NT2/D1 (cell line): ENCODE results near the gene MROH2A.

ENCODE experiments used
- DNase-seq: peaks from one replicate; pipeline ENCODE4 v3.0.0-alpha.2; 2011; ENCODE audit warnings: low read depth, low spot score
- H3K27me3 ChIP-seq: 2 replicates; pipeline ENCODE4 v1.6.0; 2011; ENCODE audit warnings: mild to moderate bottlenecking; ENCODE audit not compliant: insufficient read length, insufficient read depth
- H3K36me3 ChIP-seq: 2 replicates; pipeline ENCODE4 v1.6.1; 2011; ENCODE audit warnings: mild to moderate bottlenecking, low read length, mixed read lengths; ENCODE audit not compliant: insufficient read depth, insufficient read length
- H3K4me1 ChIP-seq: 2 replicates; pipeline ENCODE4 v1.5.1; 2011; ENCODE audit not compliant: insufficient read depth, insufficient read length
- H3K4me3 ChIP-seq: 2 replicates; pipeline ENCODE4 v1.5.1; 2011; ENCODE audit warnings: low read depth; ENCODE audit not compliant: insufficient read length
- H3K9ac ChIP-seq: 2 replicates; pipeline ENCODE4 v1.6.0; 2011; ENCODE audit warnings: low read depth; ENCODE audit not compliant: insufficient read length
- H3K9me3 ChIP-seq: 2 replicates; pipeline ENCODE4 v1.5.1; 2011; ENCODE audit warnings: mild to moderate bottlenecking, low read length; ENCODE audit not compliant: insufficient read depth
- SUZ12 ChIP-seq: IDR thresholded peaks from 2 replicates; pipeline ENCODE4 v1.6.1; 2011; ENCODE audit not compliant: insufficient read length, insufficient read depth; ENCODE audit errors: extremely low read depth
- YY1 ChIP-seq: IDR thresholded peaks from 2 replicates; pipeline ENCODE4 v1.6.1; 2011; ENCODE audit not compliant: insufficient read length, insufficient read depth
- ZNF274 ChIP-seq: IDR thresholded peaks from 2 replicates; pipeline ENCODE4 v1.6.1; 2011; ENCODE audit warnings: mild to moderate bottlenecking, low read depth, low read length

MROH2A gene

DNA sequence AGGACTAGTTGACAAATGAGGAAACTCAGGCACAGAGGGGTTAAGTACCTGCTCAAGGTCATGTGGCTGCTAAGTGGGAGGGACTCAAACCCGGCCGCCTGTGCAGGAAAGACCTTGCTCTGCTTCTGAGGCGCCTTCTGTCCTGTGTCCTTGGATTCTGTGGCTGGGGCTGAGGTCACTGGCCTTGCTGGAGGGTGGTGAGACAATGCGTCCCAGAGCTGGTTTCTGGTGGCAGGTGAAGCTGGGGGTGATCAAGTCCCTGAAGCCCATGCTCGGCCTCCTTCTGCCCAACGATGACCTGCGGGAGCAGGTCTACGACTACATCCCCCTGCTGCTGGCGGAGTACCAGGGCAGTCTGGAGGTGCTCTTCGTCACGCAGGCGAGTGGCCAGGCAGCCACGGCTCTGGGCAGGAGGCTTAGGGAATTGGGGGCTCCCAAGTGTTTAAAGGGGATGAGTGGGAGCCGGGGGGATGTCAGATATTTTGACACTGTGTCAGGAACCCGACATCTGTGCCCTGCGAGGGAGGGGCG lies 16.1 kb downstream of the MROH2A start:
- H3K9ac ChIP-seq: no peak overlapping the region
- no peak overlapping the region for H3K4me3 ChIP-seq
- peaks cover 6% of the 10 kb centered on the region for H3K27me3 ChIP-seq
- peaks cover 2% of the 10 kb centered on the region for H3K4me1 ChIP-seq
- no peaks in the 10 kb centered on the region for H3K36me3 ChIP-seq
- DNase-seq: no peak
- H3K9me3 ChIP-seq: no peaks in the 10 kb centered on the region
- TF ChIP-seq SUZ12: no peak
- no peak for TF ChIP-seq YY1
- no peak for TF ChIP-seq ZNF274

DNA sequence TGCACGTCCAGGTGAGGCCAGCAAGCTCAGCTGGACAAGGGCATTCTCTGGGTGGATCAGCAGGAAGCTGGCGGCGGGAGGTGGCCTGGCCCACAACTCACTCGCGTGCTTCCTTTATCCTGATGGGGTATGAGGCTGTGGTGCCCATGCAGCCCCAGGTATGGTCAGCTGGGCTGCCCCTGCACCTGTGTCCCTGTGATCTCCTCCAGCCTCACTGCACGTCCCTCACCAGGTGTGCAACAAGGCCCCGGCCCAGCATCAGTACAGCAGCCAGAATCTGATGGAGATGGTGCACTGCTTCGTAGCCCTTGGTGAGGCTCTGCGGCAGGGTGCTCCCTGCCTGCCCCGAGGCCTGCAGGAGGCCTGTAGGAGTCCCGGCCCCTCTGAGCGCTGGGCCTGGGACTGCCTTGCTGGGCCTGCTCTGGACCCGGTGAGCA lies 17.6 kb downstream of the MROH2A start:
- Histone ChIP-seq H3K36me3 (no peaks in the 10 kb centered on the region), H3K9ac (no peak overlapping the region), H3K4me3 (no peak overlapping the region), H3K4me1 (peaks cover 3% of the 10 kb centered on the region), H3K9me3 (no peaks in the 10 kb centered on the region), H3K27me3 (peaks cover 6% of the 10 kb centered on the region)
- no peak for DNase-seq
- TF ChIP-seq SUZ12 (no peak), ZNF274 (no peak), YY1 (no peak)

- Histone ChIP-seq H3K9me3 (no peaks in the 10 kb centered on the region), H3K36me3 (no peaks in the 10 kb centered on the region), H3K4me3 (no peak overlapping the region), H3K9ac (no peak overlapping the region), H3K4me1 (peaks cover 3% of the 10 kb centered on the region), H3K27me3 (peaks cover 3% of the 10 kb centered on the region)
- no peak for DNase-seq
- TF ChIP-seq SUZ12: no peak
- no peak for TF ChIP-seq ZNF274
- no peak for TF ChIP-seq YY1
Measured at GRCh38 chr2:233796254-233796653, 18.1 kb downstream of the MROH2A start.

GRCh38 chr2:233798335-233799086 lies 20.4 kb downstream of the MROH2A start:
- no peak overlapping the region for H3K4me3 ChIP-seq
- peaks cover 3% of the 10 kb centered on the region for H3K4me1 ChIP-seq
- H3K9me3 ChIP-seq: no peaks in the 10 kb centered on the region
- no peak overlapping the region for H3K9ac ChIP-seq
- TF ChIP-seq ZNF274: no peak
- no peak for TF ChIP-seq SUZ12
- no peak for TF ChIP-seq YY1
- no peaks in the 10 kb centered on the region for H3K36me3 ChIP-seq
- DNase-seq: no peak
- H3K27me3 ChIP-seq: no peaks in the 10 kb centered on the region

- TF ChIP-seq SUZ12: no peak
- TF ChIP-seq ZNF274: no peak
- TF ChIP-seq YY1: no peak
- peaks cover 3% of the 10 kb centered on the region for H3K4me1 ChIP-seq
- H3K27me3 ChIP-seq: peaks cover 2% of the 10 kb centered on the region
- H3K9ac ChIP-seq: no peak overlapping the region
- no peak overlapping the region for H3K4me3 ChIP-seq
- no peaks in the 10 kb centered on the region for H3K36me3 ChIP-seq
- no peaks in the 10 kb centered on the region for H3K9me3 ChIP-seq
- no peak for DNase-seq
Measured at GRCh38 chr2:233799087-233799665, 21.0 kb downstream of the MROH2A start.

DNA sequence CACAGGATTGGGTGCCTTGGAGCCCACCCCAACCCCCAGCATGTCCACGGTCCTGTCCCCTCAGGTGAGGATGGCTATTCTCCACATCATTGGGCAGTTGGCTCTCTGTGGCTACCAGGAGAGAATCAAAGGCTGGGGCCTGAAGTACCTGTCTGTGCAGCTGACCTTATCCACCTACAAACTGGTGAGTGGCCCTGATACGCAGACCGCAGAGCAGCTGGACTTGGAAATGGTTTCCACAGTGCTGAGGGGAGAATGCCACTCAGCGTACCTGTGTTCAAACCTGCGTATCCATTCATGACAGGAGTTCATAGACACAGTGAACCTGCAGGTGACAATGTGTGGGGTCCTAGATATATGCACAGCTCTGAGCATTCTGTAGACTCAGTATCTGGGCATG lies 21.6 kb downstream of the MROH2A start:
- H3K9ac ChIP-seq: no peak overlapping the region
- TF ChIP-seq ZNF274 (no peak), YY1 (no peak), SUZ12 (no peak)
- no peaks in the 10 kb centered on the region for H3K9me3 ChIP-seq

DNA sequence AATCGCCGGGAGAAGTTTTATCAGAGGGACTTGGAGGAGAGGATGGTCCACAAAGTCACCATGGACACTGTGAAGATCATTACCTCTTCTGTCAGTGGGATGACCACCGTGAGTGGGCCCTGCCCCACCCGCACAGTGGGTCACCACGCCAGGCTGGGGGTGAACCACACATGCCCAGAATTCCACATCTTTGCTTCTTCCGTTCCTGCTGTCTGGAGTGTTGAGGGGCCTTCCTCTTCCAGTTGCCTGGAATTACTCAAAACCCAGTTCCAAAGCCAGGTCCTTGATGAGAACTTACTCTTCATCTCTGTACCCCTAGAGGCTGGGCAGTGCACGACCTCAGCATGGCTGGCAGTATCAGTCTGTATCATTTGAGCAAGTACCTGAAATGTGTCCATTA lies 22.1 kb downstream of the MROH2A start:
- Histone ChIP-seq H3K4me3 (no peak overlapping the region), H3K27me3 (peaks cover 4% of the 10 kb centered on the region), H3K4me1 (peaks cover 3% of the 10 kb centered on the region), H3K36me3 (no peaks in the 10 kb centered on the region), H3K9me3 (no peaks in the 10 kb centered on the region), H3K9ac (no peak overlapping the region)
- TF ChIP-seq YY1 (no peak), SUZ12 (no peak), ZNF274 (no peak)
- DNase-seq: no peak

More for the DNA sequence above, 21.6 kb downstream of the MROH2A start:
- Histone ChIP-seq H3K4me3 (no peak overlapping the region), H3K4me1 (peaks cover 3% of the 10 kb centered on the region), H3K36me3 (no peaks in the 10 kb centered on the region), H3K27me3 (peaks cover 4% of the 10 kb centered on the region)
- no peak for DNase-seq
